Lower leg skin (tissue), 3 donors: ENCODE data around the gene RGS7.

Experiments
- POLR2A ChIP-seq, 2 donors: fragments of 450-650 bp; IDR thresholded peaks; one replicate each; pipeline ENCODE4 v1.6.1; 2016 to 2017; ENCODE audit warnings: antibody characterized with exemption in 2 of 2, mild to moderate bottlenecking in 1 of 2, moderate library complexity in 1 of 2
- TF ChIP-seq, protein P1 (sequence below), 3 donors: fragments of 450-650 bp; IDR thresholded peaks; one replicate each; pipeline ENCODE4 v1.5.1; 2016; ENCODE audit warnings: antibody characterized with exemption in 3 of 3, mild to moderate bottlenecking in 3 of 3, moderate library complexity in 2 of 3

DNA sequence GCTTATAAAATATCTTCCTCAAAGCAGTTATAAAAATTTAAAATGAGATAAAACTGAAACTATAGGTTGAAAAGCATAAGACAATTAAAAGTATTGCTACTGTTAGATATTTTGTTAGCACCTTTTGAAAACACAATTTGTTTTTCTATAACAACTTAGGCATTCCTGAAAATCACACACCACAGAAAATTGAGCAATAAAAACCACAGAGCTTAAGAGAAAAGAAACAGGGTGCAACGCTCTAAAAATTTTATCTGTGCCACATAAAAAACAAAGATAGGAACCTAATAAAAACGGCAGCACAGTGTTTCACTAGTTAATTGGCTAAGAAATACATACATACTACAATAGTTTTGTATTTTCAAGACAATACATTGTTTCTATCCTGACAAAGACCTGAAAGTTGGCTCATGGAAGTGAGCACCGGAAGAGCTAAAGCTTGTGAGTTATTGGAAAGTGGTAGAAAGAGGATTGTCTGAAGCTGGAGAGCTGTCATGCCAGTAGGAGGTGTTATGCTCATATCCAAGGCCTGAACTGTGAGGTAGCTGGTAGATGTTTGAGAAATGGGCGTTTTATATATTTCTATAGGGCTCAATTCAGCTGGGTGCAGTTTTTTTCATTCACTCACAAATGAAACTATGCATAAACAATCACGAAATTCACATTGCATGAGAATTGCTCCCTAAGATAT lies 45.8 kb downstream of the RGS7 start:
- TF ChIP-seq, protein P1, sequence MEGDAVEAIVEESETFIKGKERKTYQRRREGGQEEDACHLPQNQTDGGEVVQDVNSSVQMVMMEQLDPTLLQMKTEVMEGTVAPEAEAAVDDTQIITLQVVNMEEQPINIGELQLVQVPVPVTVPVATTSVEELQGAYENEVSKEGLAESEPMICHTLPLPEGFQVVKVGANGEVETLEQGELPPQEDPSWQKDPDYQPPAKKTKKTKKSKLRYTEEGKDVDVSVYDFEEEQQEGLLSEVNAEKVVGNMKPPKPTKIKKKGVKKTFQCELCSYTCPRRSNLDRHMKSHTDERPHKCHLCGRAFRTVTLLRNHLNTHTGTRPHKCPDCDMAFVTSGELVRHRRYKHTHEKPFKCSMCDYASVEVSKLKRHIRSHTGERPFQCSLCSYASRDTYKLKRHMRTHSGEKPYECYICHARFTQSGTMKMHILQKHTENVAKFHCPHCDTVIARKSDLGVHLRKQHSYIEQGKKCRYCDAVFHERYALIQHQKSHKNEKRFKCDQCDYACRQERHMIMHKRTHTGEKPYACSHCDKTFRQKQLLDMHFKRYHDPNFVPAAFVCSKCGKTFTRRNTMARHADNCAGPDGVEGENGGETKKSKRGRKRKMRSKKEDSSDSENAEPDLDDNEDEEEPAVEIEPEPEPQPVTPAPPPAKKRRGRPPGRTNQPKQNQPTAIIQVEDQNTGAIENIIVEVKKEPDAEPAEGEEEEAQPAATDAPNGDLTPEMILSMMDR (IDR thresholded peaks at IDR 0.05), result no peak
- no peak for TF ChIP-seq POLR2A (IDR thresholded peaks at IDR 0.05)
